Endothelial cell (in vitro differentiated cells): ENCODE measurements around the gene PRDM15. TPM values are rescaled to one million over a fixed set of nuclear protein-coding genes. Genes with fewer than 3 reads are reported as not detected.

Source experiments
- DNase-seq: peaks from one replicate; pipeline ENCODE4 v3.0.0; 2021; ENCODE audit warnings: low spot score
- H3K27ac Mint-ChIP-seq: one replicate; pipeline ENCODE4 v1.8.0; 2021; ENCODE audit warnings: mixed read lengths, inconsistent platforms; ENCODE audit not compliant: unreplicated experiment
- H3K27me3 Mint-ChIP-seq: one replicate; pipeline ENCODE4 v1.8.0; 2021; ENCODE audit warnings: mild to moderate bottlenecking, moderate library complexity, mixed read lengths, inconsistent platforms; ENCODE audit not compliant: unreplicated experiment
- H3K36me3 Mint-ChIP-seq: one replicate; pipeline ENCODE4 v1.8.0; 2021; ENCODE audit warnings: mild to moderate bottlenecking, low read depth, mixed read lengths, inconsistent platforms; ENCODE audit not compliant: unreplicated experiment
- H3K4me1 Mint-ChIP-seq: one replicate; pipeline ENCODE4 v1.8.0; 2021; ENCODE audit warnings: mild to moderate bottlenecking, mixed read lengths, inconsistent platforms; ENCODE audit not compliant: unreplicated experiment
- H3K4me3 Mint-ChIP-seq: one replicate; pipeline ENCODE4 v1.8.0; 2021; ENCODE audit warnings: mild to moderate bottlenecking, mixed read lengths, inconsistent platforms; ENCODE audit not compliant: unreplicated experiment
- H3K9me3 Mint-ChIP-seq: one replicate; pipeline ENCODE4 v1.8.0; 2021; ENCODE audit warnings: mixed read lengths, inconsistent platforms; ENCODE audit not compliant: unreplicated experiment
- CTCF ChIP-seq: fragments of 200-600 bp; sonication (generic); IDR thresholded peaks from one replicate; pipeline ENCODE4 v1.5.0; 2021; ENCODE audit warnings: antibody characterized with exemption; ENCODE audit not compliant: unreplicated experiment
- total RNA-seq: library from RNA; stranded (reverse); fragmentation: NEBNext Ultra II Directional; extraction: Animal tissue kit (Norgen Biotek cat#: 25700); gene quantifications from one replicate; pipeline ENCODE4 v1.2.1, GENCODE V29; 2021; ENCODE audit not compliant: unreplicated experiment

The PRDM15 gene
- total RNA-seq, 1 donor from 2014 or later: 7.5 TPM

- Mint-ChIP-seq H3K4me1 (no peaks in the 10 kb centered on the region), H3K9me3 (no peaks in the 10 kb centered on the region), H3K27ac (no peak overlapping the region), H3K36me3 (peaks cover 5% of the 10 kb centered on the region), H3K4me3 (no peak overlapping the region), H3K27me3 (no peaks in the 10 kb centered on the region)
- no peak for TF ChIP-seq CTCF
- no peak for DNase-seq
These were observed 48.2 kb downstream of the PRDM15 start for GRCh38 chr21:41830764-41831452.

- Mint-ChIP-seq H3K4me3 (no peak overlapping the region), H3K4me1 (no peaks in the 10 kb centered on the region), H3K27me3 (no peaks in the 10 kb centered on the region), H3K36me3 (peaks cover 7% of the 10 kb centered on the region), H3K9me3 (no peaks in the 10 kb centered on the region), H3K27ac (no peak overlapping the region)
- TF ChIP-seq CTCF: no peak
- no peak for DNase-seq
These were observed 48.9 kb downstream of the PRDM15 start for GRCh38 chr21:41830145-41830707.

- no peak for DNase-seq
- Mint-ChIP-seq H3K27ac (no peak overlapping the region), H3K4me1 (no peaks in the 10 kb centered on the region), H3K9me3 (no peaks in the 10 kb centered on the region), H3K4me3 (no peak overlapping the region), H3K36me3 (peaks cover 9% of the 10 kb centered on the region), H3K27me3 (no peaks in the 10 kb centered on the region)
- no peak for TF ChIP-seq CTCF
These were observed 50.2 kb downstream of the PRDM15 start for GRCh38 chr21:41828884-41829360.

- H3K4me1 Mint-ChIP-seq: no peaks in the 10 kb centered on the region
- H3K4me3 Mint-ChIP-seq: no peak overlapping the region
- no peak overlapping the region for H3K27ac Mint-ChIP-seq
- H3K27me3 Mint-ChIP-seq: no peaks in the 10 kb centered on the region
- no peaks in the 10 kb centered on the region for H3K9me3 Mint-ChIP-seq
- no peak for DNase-seq
- TF ChIP-seq CTCF: no peak
- H3K36me3 Mint-ChIP-seq: peaks cover 12% of the 10 kb centered on the region
These were observed 50.9 kb downstream of the PRDM15 start for GRCh38 chr21:41827951-41828883.
